ENCODE data around the gene RPTOR.

The RPTOR gene

GRCh38 chr17:80962356-80963329 is 418.0 kb downstream of the RPTOR start:
- no peak for DNase-seq (ENCODE audit: low spot score)

GRCh38 chr17:80963812-80964543 is 419.3 kb downstream of the RPTOR start:
- DNase-seq (ENCODE audit: low spot score): no peak

DNA sequence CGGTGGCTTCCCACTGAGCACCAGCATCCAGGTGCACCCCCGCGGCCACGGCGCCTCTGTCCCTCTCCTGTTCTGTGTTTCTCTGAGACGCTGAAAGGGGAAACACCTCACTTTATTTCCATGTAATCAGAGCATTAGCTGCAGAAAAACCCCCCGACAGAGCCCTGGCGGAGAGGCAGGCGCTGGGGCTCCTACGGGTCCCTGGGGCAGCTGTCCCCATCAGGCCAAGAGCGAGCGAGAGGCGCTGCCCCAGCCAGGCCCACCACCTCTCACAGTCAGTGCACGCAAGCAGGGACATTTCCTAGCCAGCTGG is 419.9 kb downstream of the RPTOR start:
- no peak for DNase-seq (ENCODE audit: low spot score)

DNA sequence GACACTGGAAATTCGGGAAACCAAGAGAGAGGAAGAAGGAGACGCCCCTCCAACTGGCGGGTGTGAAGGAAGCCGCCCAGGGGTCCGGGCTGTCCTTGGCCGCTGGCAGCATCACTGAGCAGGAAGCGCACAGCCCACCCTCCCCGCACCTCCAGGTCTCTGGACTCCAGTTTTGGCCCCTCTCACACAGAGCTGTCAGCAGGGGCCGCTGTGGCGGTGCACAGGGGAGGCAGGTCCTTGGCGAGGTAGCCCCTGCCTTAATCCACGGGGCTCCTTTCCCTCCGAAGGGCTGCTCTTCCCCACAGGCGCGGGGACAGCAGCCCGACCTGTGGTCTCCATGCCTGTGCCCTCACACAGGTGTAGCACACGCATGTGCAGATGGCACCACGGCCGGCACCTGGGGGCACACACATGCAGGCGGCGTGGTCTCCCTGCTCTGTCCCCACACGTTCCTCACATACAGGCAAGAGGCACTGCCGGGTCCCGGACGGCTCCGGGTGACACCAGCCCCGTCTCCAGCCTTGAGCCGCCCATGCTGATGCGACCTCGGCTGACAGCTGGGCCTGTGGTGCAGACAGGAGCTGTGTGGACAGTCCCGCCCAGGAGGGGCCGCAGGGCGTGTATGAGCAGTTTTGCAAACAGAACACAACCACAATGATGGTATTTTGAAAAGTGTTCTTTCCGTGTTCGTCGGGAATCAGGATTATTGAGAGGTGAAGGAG is 420.4 kb downstream of the RPTOR start:
- DNase-seq (ENCODE audit: low spot score): no peak

- DNase-seq (ENCODE audit: low spot score): no peak
Measured at GRCh38 chr17:80965606-80966005, 421.0 kb downstream of the RPTOR start.

DNA sequence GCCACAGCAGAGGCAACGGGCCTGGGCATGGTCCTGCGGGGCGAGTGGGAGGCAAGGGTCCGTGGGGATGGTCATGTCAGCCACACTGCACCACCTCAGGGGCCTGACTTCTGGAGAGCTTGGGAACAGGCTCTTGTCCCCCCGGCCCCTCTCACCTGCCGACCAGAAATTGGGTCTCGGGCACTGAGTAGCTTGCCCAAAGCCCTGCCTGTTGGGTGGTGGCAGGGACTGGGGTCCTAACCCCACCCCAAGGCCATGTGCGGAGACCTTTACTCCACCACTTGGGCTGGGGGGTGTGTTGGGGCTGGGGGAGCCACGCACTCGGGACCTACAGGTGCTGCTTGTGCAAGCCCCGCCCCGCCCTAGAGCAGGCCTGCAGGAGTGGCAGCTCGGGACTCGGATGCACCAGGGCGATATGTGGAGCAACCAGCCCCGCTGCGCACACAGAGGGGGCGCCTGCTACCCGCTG is 422.8 kb downstream of the RPTOR start:
- DNase-seq (ENCODE audit: low spot score): no peak

DNA sequence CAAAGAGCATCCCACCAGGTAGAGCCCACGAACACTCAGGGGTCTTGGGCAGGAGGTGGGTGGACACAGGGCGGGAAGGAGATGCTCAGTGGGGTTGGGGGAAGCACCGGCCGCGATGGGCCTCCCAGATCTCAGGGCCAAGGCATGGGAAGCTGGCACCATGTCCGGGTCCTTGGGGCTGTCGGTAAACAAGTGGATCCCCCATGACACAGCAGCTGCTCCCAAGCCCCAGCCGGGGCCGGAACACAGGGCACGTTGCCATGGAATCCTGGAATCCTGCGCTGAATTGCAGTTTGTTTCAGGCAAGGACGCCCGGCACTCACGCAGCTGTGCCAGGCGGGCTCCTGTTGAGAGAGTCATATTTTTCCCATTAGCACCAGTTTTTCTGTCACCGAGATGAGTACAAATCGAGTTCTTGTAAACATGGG is 424.0 kb downstream of the RPTOR start:
- no peak for DNase-seq (ENCODE audit: low spot score)

GRCh38 chr17:80969030-80969673 is 424.5 kb downstream of the RPTOR start:
- DNase-seq (ENCODE audit: low spot score): no peak

GRCh38 chr17:80969674-80970043 is 425.0 kb downstream of the RPTOR start:
- DNase-seq (ENCODE audit: low spot score): no peak

GRCh38 chr17:80970044-80970761 is 425.6 kb downstream of the RPTOR start:
- DNase-seq (ENCODE audit: low spot score): no peak

GRCh38 chr17:80970762-80971703 is 426.4 kb downstream of the RPTOR start:
- DNase-seq (ENCODE audit: low spot score): no peak

DNA sequence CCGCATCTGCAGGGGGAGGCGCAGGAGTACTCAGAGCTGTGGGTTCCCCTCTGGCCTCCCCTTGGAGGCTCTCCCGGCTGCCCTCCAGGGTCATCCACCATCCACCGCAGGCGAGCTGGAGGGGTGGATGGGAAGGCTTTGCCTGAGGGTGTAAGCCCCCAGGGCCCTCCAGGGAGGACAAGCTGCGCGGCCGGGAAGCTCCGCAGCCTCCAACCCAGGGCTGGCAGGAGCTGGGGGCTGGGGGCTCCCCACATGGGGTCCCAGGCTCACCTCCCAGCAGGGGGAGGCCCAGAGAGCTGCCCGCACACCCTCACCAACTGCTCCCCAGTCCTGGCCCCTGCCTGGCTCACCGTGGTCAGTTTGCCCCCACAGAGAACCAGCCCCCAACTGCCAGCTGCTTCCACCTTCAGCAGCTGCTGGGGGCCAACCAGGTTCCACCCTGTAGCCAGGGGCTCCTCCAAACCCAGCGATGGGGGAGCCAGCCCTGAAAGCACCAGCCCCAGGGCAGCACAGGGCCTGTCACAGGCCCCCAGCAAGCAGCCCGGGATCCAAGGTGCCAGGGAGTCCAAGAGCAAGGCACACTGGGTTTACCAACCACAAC is 427.2 kb downstream of the RPTOR start:
- DNase-seq (ENCODE audit: low spot score): no peak

- DNase-seq (ENCODE audit: low spot score): no peak
Measured at GRCh38 chr17:80976701-80977100, 432.1 kb downstream of the RPTOR start.

- no peak for DNase-seq (ENCODE audit: low spot score)
Measured at GRCh38 chr17:80977172-80977571, 432.5 kb downstream of the RPTOR start.

DNA sequence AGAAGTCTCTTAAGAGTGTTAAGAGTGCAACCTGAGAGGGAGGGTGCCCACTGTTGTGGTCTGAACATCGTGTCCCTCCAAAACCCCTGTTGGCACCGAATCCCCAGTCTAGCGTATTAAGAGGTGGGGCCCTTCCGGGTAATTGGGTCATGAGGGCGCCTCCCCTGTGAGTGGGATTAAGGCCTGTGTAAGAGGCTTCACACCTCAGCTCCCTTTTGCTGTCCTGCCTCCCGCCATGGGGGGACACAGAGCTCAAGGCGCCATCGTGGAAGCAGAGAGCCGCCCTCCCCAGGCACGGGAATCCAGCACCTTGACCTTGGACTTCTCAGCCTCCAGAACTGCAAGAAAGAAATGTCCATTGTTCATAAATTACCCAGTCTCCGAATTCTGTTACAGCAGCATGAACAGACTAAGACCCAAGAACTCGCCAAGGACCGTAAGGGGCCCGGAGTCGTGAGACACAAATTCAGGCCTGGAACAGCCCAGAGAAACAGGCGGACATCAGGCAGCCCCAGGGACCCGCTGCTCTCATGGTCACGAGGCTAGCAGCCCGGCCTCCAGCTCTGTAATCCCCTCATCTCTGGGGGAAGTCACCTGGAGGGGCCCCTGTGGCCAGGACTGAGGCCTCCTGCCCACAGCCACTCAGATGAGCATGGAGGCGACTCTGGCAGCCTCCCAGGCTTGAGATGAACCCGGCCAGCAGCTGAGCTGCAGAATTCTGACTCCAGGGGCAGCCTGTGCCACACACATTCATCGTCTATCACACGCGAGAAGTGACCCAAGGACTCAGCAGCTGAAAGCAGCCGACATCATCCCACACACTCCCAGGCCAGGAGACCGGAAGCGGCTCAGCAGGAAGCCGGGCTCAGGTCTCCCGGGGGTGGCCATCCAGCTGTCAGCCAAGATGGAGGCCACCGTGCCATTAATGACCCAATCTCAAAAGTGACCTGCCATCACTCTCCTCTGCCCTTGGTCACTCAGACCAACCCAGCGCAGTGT is 434.2 kb downstream of the RPTOR start:
- DNase-seq (ENCODE audit: low spot score): no peak

- DNase-seq (ENCODE audit: low spot score): no peak
Measured at GRCh38 chr17:80979547-80980378, 435.1 kb downstream of the RPTOR start.

- no peak for DNase-seq (ENCODE audit: low spot score)
Measured at GRCh38 chr17:80980397-80981061, 435.9 kb downstream of the RPTOR start.

Measured in hematopoietic multipotent progenitor cell treated with erythropoietin and hydrocortisone succinate and interleukin-3 and kit ligand, for 15 days (in vitro differentiated cells).